MM.1S (cell line): ENCODE measurements around the gene NELL2.

Experiments
- DNase-seq: peaks from one replicate; pipeline ENCODE4 v3.0.0-alpha.2; 2015
- H2AFZ ChIP-seq: fragments of 300-600 bp; sonication (generic); 2 replicates; pipeline ENCODE4 v1.6.0; 2016; ENCODE audit warnings: antibody characterized with exemption, low read length
- H3F3A ChIP-seq: fragments of 300-600 bp; sonication (generic); 2 replicates; pipeline ENCODE4 v1.6.1; 2016; ENCODE audit warnings: mild to moderate bottlenecking, antibody characterized with exemption, low read length, moderate library complexity, mixed read lengths; ENCODE audit not compliant: insufficient read depth
- H3K27ac ChIP-seq: fragments of 300-600 bp; sonication (generic); 2 replicates; pipeline ENCODE4 v1.5.1; 2016; ENCODE audit warnings: mild to moderate bottlenecking, low read length
- H3K27me3 ChIP-seq: fragments of 300-600 bp; sonication (generic); replicated peaks from 2 replicates; pipeline ENCODE4 v1.6.0; 2016; ENCODE audit warnings: low read length; ENCODE audit not compliant: insufficient read depth
- H3K36me3 ChIP-seq: fragments of 300-600 bp; sonication (generic); replicated peaks from 2 replicates; pipeline ENCODE4 v1.6.1; 2016; ENCODE audit warnings: mild to moderate bottlenecking, low read length, mixed read lengths; ENCODE audit not compliant: insufficient read depth
- H3K4me1 ChIP-seq: fragments of 300-600 bp; sonication (generic); 2 replicates; pipeline ENCODE4 v1.6.1; 2016; ENCODE audit warnings: low read length, mixed read lengths
- H3K4me2 ChIP-seq: fragments of 300-600 bp; sonication (generic); 2 replicates; pipeline ENCODE4 v1.6.0; 2016; ENCODE audit warnings: low read depth, low read length
- H3K4me3 ChIP-seq: fragments of 300-600 bp; sonication (generic); 2 replicates; pipeline ENCODE4 v1.5.1; 2016; ENCODE audit warnings: low read length, mixed read lengths
- H3K79me2 ChIP-seq: fragments of 300-600 bp; sonication (generic); 2 replicates; pipeline ENCODE4 v1.6.1; 2016; ENCODE audit warnings: mixed run types, low read length, mixed read lengths
- H3K9ac ChIP-seq: fragments of 300-600 bp; sonication (generic); 2 replicates; pipeline ENCODE4 v1.6.1; 2016; ENCODE audit warnings: low read length, mixed read lengths
- H3K9me2 ChIP-seq: fragments of 300-600 bp; sonication (generic); replicated peaks from 2 replicates; pipeline ENCODE4 v1.6.1; 2016; ENCODE audit warnings: mild to moderate bottlenecking, low read length, mixed read lengths; ENCODE audit not compliant: insufficient read depth
- H3K9me3 ChIP-seq: fragments of 300-600 bp; sonication (generic); replicated peaks from 2 replicates; pipeline ENCODE4 v1.6.1; 2016; ENCODE audit warnings: mild to moderate bottlenecking, low read length, mixed read lengths; ENCODE audit not compliant: insufficient read depth
- H4K20me1 ChIP-seq: fragments of 300-600 bp; sonication (generic); 2 replicates; pipeline ENCODE4 v1.6.1; 2016; ENCODE audit warnings: mild to moderate bottlenecking, low read length, moderate library complexity, mixed read lengths; ENCODE audit not compliant: insufficient read depth
- CTCF ChIP-seq: fragments of 300-600 bp; sonication (generic); IDR thresholded peaks from 2 replicates; pipeline ENCODE4 v1.5.1; 2016; ENCODE audit warnings: antibody characterized with exemption, low read length, mixed read lengths
- EZH2 ChIP-seq: fragments of 300-600 bp; sonication (generic); optimal IDR thresholded peaks from 2 replicates; pipeline ENCODE3; 2017; ENCODE audit warnings: low read depth, mild to moderate bottlenecking, antibody characterized with exemption, low read length, mixed read lengths
- EZH2phosphoT487 ChIP-seq: fragments of 300-600 bp; sonication (generic); IDR thresholded peaks from 2 replicates; pipeline ENCODE4 v1.6.1; 2018; ENCODE audit warnings: antibody characterized with exemption, low read length

The NELL2 gene

GRCh38 chr12:44490181-44490580 is 385.9 kb downstream of the NELL2 start:
- no peak overlapping the region for H3K27ac ChIP-seq
- H3K9me3 ChIP-seq = no peaks in the 10 kb centered on the region
- H3K9me2 ChIP-seq = no peaks in the 10 kb centered on the region
- no peaks in the 10 kb centered on the region for H3K36me3 ChIP-seq
- no peaks in the 10 kb centered on the region for H3K4me1 ChIP-seq
- no peak for DNase-seq
- H2AFZ ChIP-seq = no peak overlapping the region
- H3K27me3 ChIP-seq = no peaks in the 10 kb centered on the region
- H4K20me1 ChIP-seq = no peaks in the 10 kb centered on the region
- no peaks in the 10 kb centered on the region for H3F3A ChIP-seq
- no peak for TF ChIP-seq EZH2
- TF ChIP-seq EZH2phosphoT487 = no peak
- no peak for TF ChIP-seq CTCF
- no peak overlapping the region for H3K4me2 ChIP-seq
- H3K9ac ChIP-seq = no peak overlapping the region
- H3K4me3 ChIP-seq = no peak overlapping the region
- H3K79me2 ChIP-seq = no peaks in the 10 kb centered on the region

DNA sequence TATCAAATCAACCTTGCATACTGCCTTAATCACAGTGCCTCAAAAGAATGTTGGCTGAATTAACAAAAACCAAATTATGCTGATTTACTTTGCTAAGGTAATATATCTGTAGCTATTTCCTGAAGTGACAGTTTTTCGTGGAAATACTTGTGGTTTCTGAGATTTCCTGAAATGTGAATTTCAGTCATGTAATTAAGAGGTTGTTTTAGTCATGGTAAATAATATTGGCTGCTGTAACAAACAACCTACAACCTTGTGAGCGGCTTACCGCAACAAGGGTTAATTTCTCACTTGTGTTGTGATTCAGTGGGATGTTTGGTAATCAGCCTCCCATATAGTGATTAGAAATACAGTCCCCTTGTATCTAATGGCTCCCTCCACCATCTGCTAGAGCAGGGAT is 387.9 kb downstream of the NELL2 start:
- Histone ChIP-seq H4K20me1 (no peaks in the 10 kb centered on the region), H3K27me3 (no peaks in the 10 kb centered on the region), H3F3A (no peaks in the 10 kb centered on the region), H3K79me2 (no peaks in the 10 kb centered on the region), H3K27ac (no peak overlapping the region), H3K9me3 (no peaks in the 10 kb centered on the region), H3K4me2 (no peak overlapping the region), H3K9me2 (no peaks in the 10 kb centered on the region), H2AFZ (no peak overlapping the region), H3K4me3 (no peak overlapping the region), H3K4me1 (no peaks in the 10 kb centered on the region), H3K9ac (no peak overlapping the region), H3K36me3 (no peaks in the 10 kb centered on the region)
- DNase-seq = no peak
- no peak for TF ChIP-seq EZH2
- TF ChIP-seq CTCF = no peak

DNA sequence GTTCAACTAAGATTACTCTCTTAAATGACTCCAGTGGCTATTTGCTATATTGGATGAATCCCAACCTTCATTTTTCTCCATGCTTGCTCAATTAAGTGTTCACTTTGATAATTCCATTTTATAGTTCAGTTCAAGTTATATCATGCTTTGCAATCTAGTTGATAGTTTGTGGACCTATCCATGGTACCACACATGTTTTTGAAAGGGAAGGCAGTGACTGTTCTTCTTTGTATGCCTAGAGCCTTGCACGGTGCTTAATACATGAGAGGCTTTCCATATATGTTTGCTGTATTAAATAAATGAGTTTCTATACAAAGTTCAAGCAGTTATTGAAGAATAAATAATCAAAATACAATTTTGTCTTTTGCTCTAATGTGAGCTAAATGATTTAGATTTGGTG is 391.3 kb downstream of the NELL2 start:
- no peak overlapping the region for H3K27ac ChIP-seq
- no peaks in the 10 kb centered on the region for H3K9me2 ChIP-seq
- no peak overlapping the region for H3K4me2 ChIP-seq
- H3K27me3 ChIP-seq = no peaks in the 10 kb centered on the region
- no peaks in the 10 kb centered on the region for H3F3A ChIP-seq
- H3K9ac ChIP-seq = no peak overlapping the region
- DNase-seq = no peak
- H3K4me3 ChIP-seq = no peak overlapping the region
- no peaks in the 10 kb centered on the region for H3K79me2 ChIP-seq
- no peaks in the 10 kb centered on the region for H3K4me1 ChIP-seq
- H3K9me3 ChIP-seq = no peaks in the 10 kb centered on the region
- TF ChIP-seq EZH2 = no peak
- no peaks in the 10 kb centered on the region for H3K36me3 ChIP-seq
- no peaks in the 10 kb centered on the region for H4K20me1 ChIP-seq
- H2AFZ ChIP-seq = no peak overlapping the region

DNA sequence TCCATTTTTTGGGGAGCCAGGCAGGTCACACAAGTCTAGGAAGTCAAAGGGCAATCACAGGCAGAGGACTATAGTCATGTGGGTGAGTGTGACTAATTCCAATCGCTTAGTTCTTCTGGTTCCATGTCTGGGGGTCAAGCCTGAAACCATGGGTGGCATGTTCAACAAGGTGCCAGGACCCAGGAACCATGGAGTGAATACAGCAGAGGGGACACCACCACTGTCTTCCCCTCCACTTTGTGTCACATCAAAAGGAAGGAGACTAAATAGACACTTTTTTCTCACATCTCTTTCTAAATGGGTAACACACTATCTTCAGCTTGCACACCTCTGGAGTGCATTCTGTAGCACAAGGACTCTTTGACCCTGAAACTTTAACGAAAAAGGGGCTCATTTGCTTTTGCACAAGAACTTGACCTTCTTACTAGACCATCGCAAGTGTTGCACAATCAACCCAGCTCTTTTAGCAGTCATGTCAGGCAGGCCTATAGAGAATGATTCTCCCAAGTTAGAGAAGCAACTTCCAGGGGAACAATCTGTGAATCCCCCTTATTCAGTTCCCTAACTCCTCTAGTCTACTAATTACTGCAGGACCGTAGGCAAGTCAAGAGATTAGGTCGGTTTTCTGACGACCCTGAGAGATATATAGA is 398.7 kb downstream of the NELL2 start:
- no peaks in the 10 kb centered on the region for H3K79me2 ChIP-seq
- H3K4me1 ChIP-seq = no peaks in the 10 kb centered on the region
- TF ChIP-seq CTCF = no peak
- no peak for TF ChIP-seq EZH2phosphoT487
- TF ChIP-seq EZH2 = no peak
- H3K4me3 ChIP-seq = no peak overlapping the region
- no peak overlapping the region for H2AFZ ChIP-seq
- no peaks in the 10 kb centered on the region for H3K36me3 ChIP-seq
- no peaks in the 10 kb centered on the region for H3K27me3 ChIP-seq
- no peak overlapping the region for H3K4me2 ChIP-seq
- no peak overlapping the region for H3K27ac ChIP-seq
- H3K9me3 ChIP-seq = no peaks in the 10 kb centered on the region
- no peaks in the 10 kb centered on the region for H3K9me2 ChIP-seq
- H3K9ac ChIP-seq = no peak overlapping the region
- H3F3A ChIP-seq = no peaks in the 10 kb centered on the region
- DNase-seq = no peak
- no peaks in the 10 kb centered on the region for H4K20me1 ChIP-seq
